HG03064 (cell line): Measurements from ENCODE around the gene PDE4D.

ENCODE experiments used
- ATAC-seq: cut with Tn5 transposase; IDR thresholded peaks from one replicate; pipeline ENCODE4 v1.9.1; 2021; ENCODE audit warnings: low read depth; ENCODE audit not compliant: unreplicated experiment

Gene PDE4D

GRCh38 chr5:59206132-59206581 is 687.4 kb downstream of the PDE4D start:
- no peak for ATAC-seq

- ATAC-seq, result no peak
Observed at GRCh38 chr5:59204114-59204897, 689.2 kb downstream of the PDE4D start.

GRCh38 chr5:59199868-59200267 is 693.7 kb downstream of the PDE4D start:
- no peak for ATAC-seq

GRCh38 chr5:59198832-59199231 is 694.7 kb downstream of the PDE4D start:
- no peak for ATAC-seq

GRCh38 chr5:59198365-59198764 is 695.2 kb downstream of the PDE4D start:
- ATAC-seq, result no peak

- no peak for ATAC-seq
Observed at GRCh38 chr5:59197911-59198310, 695.6 kb downstream of the PDE4D start.

GRCh38 chr5:59193616-59194319 is 699.8 kb downstream of the PDE4D start:
- ATAC-seq, result no peak

- ATAC-seq, result no peak
Observed at GRCh38 chr5:59190746-59191145, 702.8 kb downstream of the PDE4D start.

GRCh38 chr5:59189472-59190244 is 703.9 kb downstream of the PDE4D start:
- no peak for ATAC-seq

GRCh38 chr5:59188419-59189225 is 704.9 kb downstream of the PDE4D start:
- peak; percentile 55 for ATAC-seq

GRCh38 chr5:59187857-59188256 is 705.7 kb downstream of the PDE4D start:
- no peak for ATAC-seq

- no peak for ATAC-seq
Observed at GRCh38 chr5:59186623-59187022, 706.9 kb downstream of the PDE4D start.

- ATAC-seq, result no peak
Observed at GRCh38 chr5:59185757-59186385, 707.7 kb downstream of the PDE4D start.

- no peak for ATAC-seq
Observed at GRCh38 chr5:59184769-59185168, 708.8 kb downstream of the PDE4D start.

GRCh38 chr5:59182760-59183159 is 710.8 kb downstream of the PDE4D start:
- no peak for ATAC-seq

- peak; percentile 77 for ATAC-seq
Observed at GRCh38 chr5:59180515-59180914, 713.0 kb downstream of the PDE4D start.

GRCh38 chr5:59179704-59180103 is 713.8 kb downstream of the PDE4D start:
- no peak for ATAC-seq

GRCh38 chr5:59178482-59178881 is 715.0 kb downstream of the PDE4D start:
- no peak for ATAC-seq

GRCh38 chr5:59178071-59178470 is 715.5 kb downstream of the PDE4D start:
- ATAC-seq, result no peak

- ATAC-seq, result no peak
Observed at GRCh38 chr5:59177644-59178043, 715.9 kb downstream of the PDE4D start.
